HG03457 (cell line): ENCODE data around the gene ST3GAL5.
"Not testable (repeated sequence)": the region's sequence is repeated elsewhere in the genome, so short reads cannot be mapped to it uniquely, and the experiment has no call there.

Experiments used
- ATAC-seq: cut with Tn5 transposase; IDR thresholded peaks from one replicate; pipeline ENCODE4 v1.9.1; 2021; ENCODE audit warnings: moderate number of reproducible peaks; ENCODE audit not compliant: unreplicated experiment

The ST3GAL5 gene

GRCh38 chr2:85888684-85889626 is at the start of gene ST3GAL5:
ST3GAL5 (minus strand) TSS chr2:85888990; CDS start chr2:85888905, 85 bp downstream.
- peak; percentile 65 for ATAC-seq

GRCh38 chr2:85938456-85938855 is 49.7 kb upstream of the ST3GAL5 start:
- no peak for ATAC-seq

GRCh38 chr2:85937069-85937439 is 48.3 kb upstream of the ST3GAL5 start:
- no peak for ATAC-seq

- no peak for ATAC-seq
Measured at GRCh38 chr2:85936421-85937068, 47.8 kb upstream of the ST3GAL5 start.

- no peak for ATAC-seq
Measured at GRCh38 chr2:85935746-85936208, 47.0 kb upstream of the ST3GAL5 start.

DNA sequence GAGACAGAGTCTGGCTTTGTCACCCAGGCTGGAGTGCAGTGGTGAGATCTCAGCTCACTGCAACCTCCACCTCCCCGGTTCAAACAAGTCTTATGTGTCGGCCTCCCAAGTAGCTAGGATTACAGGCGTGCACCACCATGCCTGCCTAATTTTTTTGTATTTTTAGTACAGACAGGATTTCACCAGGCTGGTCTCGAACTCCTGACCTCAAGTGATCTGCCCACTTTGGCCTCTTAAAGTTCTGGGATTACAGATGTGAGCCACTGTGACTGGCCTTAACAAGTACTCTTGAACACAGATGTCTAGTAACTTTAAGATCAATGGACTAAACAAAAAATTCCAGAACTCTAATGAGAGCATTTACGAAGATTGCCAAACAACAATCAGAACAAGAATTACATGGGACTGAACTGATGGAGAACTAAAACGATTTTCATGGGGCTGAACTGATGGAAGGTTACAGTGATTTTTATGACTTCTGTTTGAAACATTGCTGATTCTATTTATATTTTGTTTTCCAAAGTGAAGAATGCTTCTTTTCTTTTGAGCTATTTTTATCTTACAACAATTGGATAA is 46.5 kb upstream of the ST3GAL5 start:
- ATAC-seq = no peak

DNA sequence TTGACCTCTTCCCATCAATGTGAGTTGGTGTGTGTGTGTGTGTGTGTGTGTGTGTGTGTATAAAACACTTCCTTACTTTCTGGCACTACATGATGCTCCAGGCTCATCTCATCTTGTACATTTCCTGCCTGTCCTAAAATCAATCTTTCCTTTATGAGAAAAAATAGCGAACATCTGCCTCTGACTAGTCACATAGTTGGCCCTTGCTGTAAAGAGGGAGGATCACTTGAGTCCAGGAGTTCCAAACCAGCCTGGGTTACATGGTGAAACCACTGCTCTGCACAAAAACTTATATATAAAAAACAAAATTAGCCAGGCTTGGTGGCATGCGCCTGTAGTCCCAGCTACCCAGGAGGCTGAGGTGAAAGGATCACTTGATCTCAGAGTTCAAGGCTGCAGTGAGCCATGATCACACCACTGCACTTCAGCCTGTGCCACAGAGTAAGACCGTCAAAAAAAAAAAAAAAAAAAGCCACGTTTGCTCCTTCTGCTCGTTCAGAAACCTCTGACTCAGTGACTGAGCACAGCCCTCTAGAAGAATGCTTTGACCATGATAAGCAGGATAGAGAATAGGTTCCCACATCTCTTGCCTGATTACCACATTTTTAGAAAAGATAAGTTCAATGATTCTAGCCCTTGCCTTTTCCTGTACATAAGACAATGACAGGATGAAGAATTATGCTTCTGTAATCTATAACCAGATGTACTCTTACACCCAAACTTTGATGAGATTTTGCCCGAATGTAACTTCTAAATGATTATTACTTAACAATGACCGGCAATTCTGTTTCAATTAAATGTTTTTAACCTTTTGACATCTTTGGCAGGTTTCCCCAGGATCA is 45.2 kb upstream of the ST3GAL5 start:
- ATAC-seq = no peak

DNA sequence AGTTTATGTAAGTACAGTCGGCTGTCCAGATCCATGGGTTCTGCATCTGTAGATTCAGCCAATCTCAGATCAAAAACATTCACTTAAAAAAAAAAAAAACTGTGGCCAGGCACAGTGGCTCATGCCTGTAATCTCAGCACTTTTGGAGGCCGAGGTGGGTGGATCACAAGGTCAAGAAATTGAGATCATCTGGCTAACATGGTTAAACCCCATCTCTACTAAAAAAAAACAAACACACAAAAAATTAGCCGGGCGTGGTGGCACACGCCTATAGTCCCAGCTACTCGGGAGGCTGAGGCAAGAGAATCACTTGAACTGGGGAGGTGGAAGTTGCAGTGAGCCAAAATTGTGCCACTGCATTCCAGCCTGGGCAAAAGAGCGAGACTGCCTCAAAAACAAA is 42.4 kb upstream of the ST3GAL5 start:
- ATAC-seq = not testable (repeated sequence)

DNA sequence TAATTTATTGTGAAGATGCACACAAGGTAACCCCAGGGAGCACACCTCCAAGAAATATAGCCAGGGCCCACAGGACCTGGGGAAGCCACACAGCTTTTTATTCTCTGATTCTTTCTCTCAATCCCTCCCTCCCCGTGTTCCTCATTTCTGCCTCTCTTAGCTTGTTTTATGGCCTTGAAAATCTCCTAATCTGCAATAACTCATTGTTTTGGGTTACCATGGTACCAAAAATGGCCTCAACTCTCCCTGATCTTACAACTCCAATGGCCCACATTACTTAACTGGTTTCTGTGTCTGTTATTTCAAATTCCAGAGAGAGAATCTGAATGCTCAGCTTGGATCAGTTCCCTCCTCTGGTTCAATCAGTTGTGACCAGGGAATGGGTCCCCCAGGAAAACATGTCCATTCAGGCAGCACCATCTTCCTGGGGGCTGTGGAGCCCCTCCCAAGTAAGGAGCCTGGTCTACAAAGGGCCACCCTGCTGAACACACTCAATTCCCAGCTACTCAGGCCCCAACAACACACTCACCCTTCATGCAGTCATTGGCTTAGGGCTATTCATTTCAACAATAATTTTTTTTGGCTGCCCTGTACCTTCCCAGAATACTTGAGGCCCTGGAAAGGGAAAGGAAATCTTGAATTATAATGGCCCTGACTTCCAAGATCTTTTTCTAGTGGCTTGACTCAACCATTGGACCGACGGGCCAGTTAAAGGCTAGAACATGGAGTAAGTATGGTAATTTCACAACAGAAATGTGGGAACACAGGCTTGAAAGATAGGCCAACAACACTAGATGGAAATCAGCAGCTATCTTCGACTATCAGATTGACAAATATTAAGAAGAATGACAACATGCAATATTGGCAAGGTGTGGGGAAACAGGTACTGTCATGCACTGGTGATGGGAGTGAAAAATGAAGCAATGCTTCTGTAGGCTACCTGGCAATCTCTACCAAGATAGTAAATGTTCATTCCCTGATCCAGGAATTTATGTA is 41.6 kb upstream of the ST3GAL5 start:
- no peak for ATAC-seq

- no peak for ATAC-seq
Measured at GRCh38 chr2:85929096-85930050, 40.6 kb upstream of the ST3GAL5 start.

DNA sequence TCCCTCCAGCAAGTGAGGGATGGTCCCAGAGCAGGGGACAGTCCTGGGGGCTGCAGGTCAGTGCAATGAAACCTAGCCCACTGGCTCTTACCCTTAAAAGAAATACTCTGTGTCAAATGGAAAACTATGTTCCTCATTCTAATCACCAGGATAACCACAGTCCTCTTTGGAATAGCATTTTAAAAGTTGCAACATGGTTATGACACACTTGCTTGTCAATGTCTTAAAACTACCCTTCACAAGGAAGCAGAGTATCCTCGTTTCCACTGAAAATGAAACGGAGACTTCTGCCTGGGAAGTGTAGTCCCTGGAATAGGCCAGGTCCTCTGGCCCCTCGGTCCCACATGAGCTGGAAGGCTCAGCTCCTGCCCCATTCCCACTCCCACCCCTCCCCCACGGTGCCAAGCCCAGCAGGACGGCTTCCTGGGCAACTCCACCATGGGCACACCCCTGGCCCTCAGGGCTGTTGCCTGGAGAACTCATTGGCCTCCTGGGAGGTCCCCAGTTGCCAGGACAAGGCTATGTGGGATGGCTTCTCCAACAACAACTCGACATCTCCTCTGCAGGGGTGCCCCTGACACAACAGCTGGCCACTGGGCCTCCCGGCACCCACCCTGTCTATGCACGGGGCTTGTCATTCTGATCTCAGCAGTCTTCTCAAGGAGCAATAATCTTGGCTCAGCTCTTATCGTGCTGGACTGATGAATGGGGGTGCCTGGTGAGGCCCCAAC is 38.3 kb upstream of the ST3GAL5 start:
- no peak for ATAC-seq

GRCh38 chr2:85926526-85926925 is 37.7 kb upstream of the ST3GAL5 start:
- ATAC-seq = no peak

DNA sequence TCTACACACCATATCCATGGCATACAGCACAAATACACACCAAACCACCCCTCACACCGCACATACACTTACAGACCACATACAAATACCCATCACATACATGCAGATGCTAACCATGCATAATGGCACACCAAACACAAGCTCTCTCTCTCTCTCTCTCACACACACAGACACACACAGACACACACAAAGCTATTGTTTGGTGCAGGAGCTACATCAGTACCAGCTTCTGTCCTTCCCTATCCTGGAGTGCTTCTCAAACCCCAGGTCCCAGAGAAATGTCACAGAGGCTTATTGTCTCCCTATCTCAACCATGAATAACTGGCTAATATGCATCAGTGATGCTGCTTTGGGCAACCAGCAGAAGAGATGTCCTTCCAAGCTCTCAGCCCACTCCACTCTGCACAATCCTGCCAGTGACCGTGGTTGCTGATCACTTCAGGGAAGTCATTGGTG is 36.5 kb upstream of the ST3GAL5 start:
- ATAC-seq = no peak

- ATAC-seq = no peak
Measured at GRCh38 chr2:85924522-85924921, 35.7 kb upstream of the ST3GAL5 start.

GRCh38 chr2:85922199-85922598 is 33.4 kb upstream of the ST3GAL5 start:
- ATAC-seq = no peak

DNA sequence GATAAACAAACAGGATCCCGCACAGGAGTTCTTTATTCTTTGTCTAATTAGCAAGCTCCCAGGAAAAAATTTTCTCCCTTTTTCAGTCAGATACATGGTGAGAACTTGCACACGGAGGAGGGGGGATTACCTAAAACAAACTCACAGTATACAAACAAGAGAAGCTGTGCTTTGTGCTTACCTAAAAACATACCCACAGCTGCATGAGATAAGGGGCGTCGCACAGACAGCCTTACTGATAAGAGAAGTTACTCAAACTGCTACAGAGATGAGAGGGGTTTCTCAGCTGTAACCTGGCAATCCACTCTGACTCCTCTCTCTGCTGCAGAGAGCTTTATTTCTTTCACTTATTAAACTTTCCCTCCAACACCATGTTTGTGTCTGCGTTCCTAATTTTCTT is 32.9 kb upstream of the ST3GAL5 start:
- no peak for ATAC-seq

- ATAC-seq = no peak
Measured at GRCh38 chr2:85920810-85921545, 32.2 kb upstream of the ST3GAL5 start.
